Nucleus accumbens (tissue), 56 donors: ENCODE results near the gene SELENOS.
A peak's percentile ranks its signal among the peaks of the same experiment; 100 is the strongest.

Source experiments
- DNase-seq, 56 donors: peaks; one replicate each; lab custom pipeline; 2025; lab: John Stamatoyannopoulos, UW

SELENOS gene

GRCh38 chr15:101277038-101277822, at the start of gene SELENOS:
Gene SELENOS, minus strand, starts transcription at chr15:101277485. Its CDS starts 68 bp downstream, at chr15:101277417.
- peak in 54 of 56 donors; percentile 28 to 93 (median 75) for DNase-seq

GRCh38 chr15:101326462-101327146, 49.3 kb upstream of the SELENOS start:
- DNase-seq, result no peak

GRCh38 chr15:101326026-101326315, 48.7 kb upstream of the SELENOS start:
- no peak for DNase-seq

GRCh38 chr15:101325263-101326025, 48.2 kb upstream of the SELENOS start:
- DNase-seq, result no peak

- no peak for DNase-seq
Observed at GRCh38 chr15:101324524-101325177, 47.4 kb upstream of the SELENOS start.

GRCh38 chr15:101323793-101324523, 46.7 kb upstream of the SELENOS start:
- DNase-seq, result no peak

- no peak for DNase-seq
Observed at GRCh38 chr15:101322854-101323477, 45.7 kb upstream of the SELENOS start.

- DNase-seq, result no peak
Observed at GRCh38 chr15:101322016-101322695, 44.9 kb upstream of the SELENOS start.

GRCh38 chr15:101320501-101321052, 43.3 kb upstream of the SELENOS start:
- DNase-seq, result peak in 1 of 56 donors; percentile 20

GRCh38 chr15:101318839-101319238, 41.6 kb upstream of the SELENOS start:
- no peak for DNase-seq

GRCh38 chr15:101318147-101318819, 41.0 kb upstream of the SELENOS start:
- DNase-seq, result peak in 2 of 56 donors; percentile 10 to 33

GRCh38 chr15:101317336-101317872, 40.1 kb upstream of the SELENOS start:
- DNase-seq, result no peak

GRCh38 chr15:101316529-101316928, 39.2 kb upstream of the SELENOS start:
- DNase-seq, result no peak

GRCh38 chr15:101315736-101316135, 38.5 kb upstream of the SELENOS start:
- no peak for DNase-seq

- DNase-seq, result no peak
Observed at GRCh38 chr15:101314336-101315125, 37.2 kb upstream of the SELENOS start.

GRCh38 chr15:101313041-101313761, 35.9 kb upstream of the SELENOS start:
- no peak for DNase-seq
